Umbilical cord (tissue), 2 donors: Measurements from ENCODE around the gene ZNF580. TPM values are rescaled to one million over a fixed set of nuclear protein-coding genes. Genes with fewer than 3 reads are reported as not detected.

Source experiments
- DNase-seq: peaks from one replicate; pipeline ENCODE4 v3.0.0-alpha.2; 2015; ENCODE audit warnings: low spot score
- total RNA-seq: library from RNA; depleted of rRNA; stranded (reverse); fragments of >200 nt; gene quantifications from one replicate; pipeline ENCODE4 v1.2.3, GENCODE V29; 2014; ENCODE audit warnings: low replicate concordance; ENCODE audit not compliant: insufficient read depth

The ZNF580 gene
- total RNA-seq, 1 donor from 2014 or later: 17.1 TPM

GRCh38 chr19:55645512-55645881, 4.7 kb downstream of the ZNF580 start:
- no peak for DNase-seq

GRCh38 chr19:55646889-55647731, 6.3 kb downstream of the ZNF580 start:
- no peak for DNase-seq

GRCh38 chr19:55647732-55648584, 7.2 kb downstream of the ZNF580 start, which contains the start of gene CCDC106:
Gene CCDC106, plus strand, starts transcription at chr19:55648212. Its CDS starts 835 bp downstream, at chr19:55649047.
- DNase-seq: peak; percentile 81

- DNase-seq: no peak
These were observed 7.9 kb downstream of the ZNF580 start for GRCh38 chr19:55648585-55649267.

- no peak for DNase-seq
These were observed 8.7 kb downstream of the ZNF580 start for GRCh38 chr19:55649268-55650125.

GRCh38 chr19:55650126-55650557, 9.3 kb downstream of the ZNF580 start:
- DNase-seq: no peak

- DNase-seq: no peak
These were observed 9.9 kb downstream of the ZNF580 start for GRCh38 chr19:55650602-55651230.

- no peak for DNase-seq
These were observed 10.4 kb downstream of the ZNF580 start for GRCh38 chr19:55651236-55651635.

GRCh38 chr19:55652311-55653128, 11.7 kb downstream of the ZNF580 start:
- no peak for DNase-seq

GRCh38 chr19:55653651-55654322, 13.0 kb downstream of the ZNF580 start:
- peak; percentile 100 for DNase-seq

GRCh38 chr19:55654323-55654867, 13.6 kb downstream of the ZNF580 start:
- peak; percentile 100 for DNase-seq

- DNase-seq: peak; percentile 83
These were observed 14.3 kb downstream of the ZNF580 start, which contains the start of gene U2AF2 for GRCh38 chr19:55654868-55655647. Gene U2AF2, plus strand, starts transcription at chr19:55655035. Its CDS starts 70 bp downstream, at chr19:55655105.

GRCh38 chr19:55655648-55656040, 14.8 kb downstream of the ZNF580 start:
- no peak for DNase-seq

GRCh38 chr19:55656552-55656951, 15.8 kb downstream of the ZNF580 start:
- no peak for DNase-seq

GRCh38 chr19:55656988-55657747, 16.4 kb downstream of the ZNF580 start:
- no peak for DNase-seq

- no peak for DNase-seq
These were observed 18.2 kb downstream of the ZNF580 start for GRCh38 chr19:55658846-55659459.
